Activated effector memory CD4-positive, alpha-beta T cell treated with anti-CD3 and anti-CD28 coated beads, Interleukin-2, amount 50 U/mL, for 16 hours (primary cell): Measurements from ENCODE around the gene CCNJ.

Experiments used
- DNase-seq: peaks from one replicate; pipeline ENCODE4 v3.0.0-alpha.2; 2020

Gene CCNJ

DNA sequence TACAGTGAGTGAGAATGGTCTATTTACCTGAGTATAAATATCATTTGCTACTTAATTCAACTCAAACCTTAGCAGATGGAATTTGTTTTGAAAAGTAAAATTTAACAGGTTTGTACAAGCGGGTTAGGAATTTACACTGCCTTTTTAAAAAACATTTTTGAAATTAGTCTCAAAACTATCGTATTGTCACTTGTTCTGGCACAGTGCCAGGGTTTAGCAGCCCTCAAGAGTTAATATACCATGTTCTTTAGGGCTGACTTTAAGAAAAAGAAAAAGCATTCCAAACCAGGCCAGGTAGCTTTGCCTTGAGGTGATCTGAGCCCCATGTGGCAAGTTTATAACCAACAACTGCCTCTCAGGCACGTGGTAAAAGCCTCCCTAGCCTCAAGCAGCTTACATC, 17.8 kb downstream of the CCNJ start:
- DNase-seq = no peak

DNA sequence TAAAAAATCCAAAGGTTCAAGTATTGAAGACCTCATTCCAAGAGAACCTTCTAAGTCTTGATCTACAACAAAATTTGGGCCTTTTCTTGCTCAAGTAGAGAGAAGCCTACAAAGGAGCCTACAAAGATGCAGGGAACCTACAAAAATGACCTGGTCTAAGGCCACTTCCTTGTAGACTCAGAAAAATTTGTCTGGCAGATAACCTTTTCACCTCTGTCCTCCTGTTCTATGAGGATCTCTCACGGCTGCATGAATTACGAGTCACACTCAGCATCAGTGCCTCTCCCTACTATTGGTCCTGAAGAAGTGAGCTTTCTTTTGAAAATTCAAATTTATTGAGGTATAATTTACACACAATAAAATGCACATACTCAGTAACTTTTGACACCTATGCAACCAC, 29.3 kb downstream of the CCNJ start:
- no peak for DNase-seq

DNA sequence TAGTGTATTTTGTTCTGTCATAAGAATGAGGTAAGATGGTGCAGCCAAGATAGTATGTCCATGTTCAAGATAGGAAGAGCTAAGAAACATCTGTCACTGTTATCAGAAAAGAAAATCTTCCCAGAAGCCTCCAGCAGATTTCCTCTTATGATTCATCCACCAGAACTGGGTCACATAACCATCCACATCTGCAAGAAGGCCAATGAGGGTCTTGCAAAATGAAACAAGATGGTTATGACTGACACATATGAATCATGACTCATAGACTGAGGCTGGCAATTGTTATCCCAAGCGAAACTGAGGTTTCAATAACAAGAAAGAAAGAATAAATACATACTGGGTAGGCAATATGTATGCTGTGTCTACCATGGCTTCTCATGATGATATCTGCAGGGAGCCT, 30.3 kb downstream of the CCNJ start:
- DNase-seq = no peak

DNA sequence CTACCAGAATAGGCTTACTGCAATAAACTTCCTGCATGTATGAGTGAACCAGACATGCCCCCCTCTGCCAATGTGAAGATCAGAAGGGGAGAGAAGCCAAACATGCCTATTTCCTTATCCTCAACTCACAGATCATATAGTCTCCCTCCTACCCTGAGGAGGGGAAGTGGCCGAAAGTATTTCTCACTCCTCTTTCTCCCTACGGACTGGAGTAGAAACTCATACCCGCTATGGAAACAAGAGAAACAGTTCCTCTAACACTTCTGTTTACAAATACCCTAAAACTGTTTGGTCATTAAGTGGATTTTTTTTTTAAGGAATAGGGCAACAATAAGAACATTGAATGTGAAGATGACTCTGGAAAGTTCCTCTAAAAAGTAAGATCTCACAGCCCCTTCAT, 31.4 kb downstream of the CCNJ start:
- DNase-seq = no peak

DNA sequence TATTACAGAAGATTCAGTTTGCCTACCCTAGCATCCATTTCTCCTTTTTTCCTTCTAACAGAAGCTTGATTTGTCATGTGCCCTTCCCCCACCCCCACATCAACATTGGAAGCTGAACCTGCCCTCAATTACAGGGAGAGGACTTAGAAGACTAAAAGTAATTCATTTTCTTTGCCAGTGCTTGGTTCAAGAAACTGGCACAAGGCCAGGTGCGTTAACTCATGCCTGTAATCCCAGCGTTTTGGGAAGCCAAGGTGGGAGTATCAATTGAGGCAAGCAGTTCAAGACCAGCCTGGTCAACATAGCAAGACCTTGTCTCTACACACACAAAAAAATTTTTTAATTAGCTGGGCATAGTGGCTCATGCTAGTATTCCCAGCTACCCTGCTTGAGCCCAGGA, 32.6 kb downstream of the CCNJ start:
- no peak for DNase-seq

DNA sequence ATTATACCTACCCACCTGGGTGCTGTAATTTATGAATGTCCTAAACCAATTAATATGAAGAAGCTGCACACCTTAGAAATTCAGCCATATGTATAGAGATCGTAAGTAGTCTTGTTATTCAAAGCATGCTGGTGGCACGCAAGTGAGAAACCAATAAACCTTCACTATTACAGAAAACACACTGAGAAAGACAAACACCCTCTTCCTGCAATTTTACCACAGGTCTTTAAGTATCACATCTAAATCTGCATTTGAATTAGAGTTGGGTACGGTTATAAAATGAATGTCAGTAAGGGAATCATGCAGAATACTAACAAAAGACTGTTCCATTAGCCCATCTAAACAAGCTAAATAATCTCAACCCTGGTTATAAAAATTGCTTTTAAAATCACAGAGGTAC, 33.8 kb downstream of the CCNJ start:
- no peak for DNase-seq

DNA sequence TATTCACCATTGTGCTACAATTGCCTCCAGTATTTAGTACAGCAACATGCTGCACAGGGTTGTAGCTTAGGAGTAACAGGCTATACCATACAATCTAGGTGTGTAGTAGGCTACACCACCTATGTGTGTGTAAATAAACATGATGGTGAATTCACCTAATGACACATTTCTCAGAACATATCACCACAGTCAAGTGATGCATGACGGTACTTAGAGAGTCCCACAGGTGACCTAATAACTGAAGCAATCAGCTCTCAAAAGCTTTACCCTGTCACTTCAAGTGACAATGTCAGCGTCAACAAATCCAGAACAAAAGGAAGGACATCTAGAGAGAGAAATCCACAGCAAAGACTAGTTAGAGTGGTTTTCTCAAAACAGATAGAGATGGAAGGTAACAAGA, 38.8 kb downstream of the CCNJ start:
- no peak for DNase-seq

DNA sequence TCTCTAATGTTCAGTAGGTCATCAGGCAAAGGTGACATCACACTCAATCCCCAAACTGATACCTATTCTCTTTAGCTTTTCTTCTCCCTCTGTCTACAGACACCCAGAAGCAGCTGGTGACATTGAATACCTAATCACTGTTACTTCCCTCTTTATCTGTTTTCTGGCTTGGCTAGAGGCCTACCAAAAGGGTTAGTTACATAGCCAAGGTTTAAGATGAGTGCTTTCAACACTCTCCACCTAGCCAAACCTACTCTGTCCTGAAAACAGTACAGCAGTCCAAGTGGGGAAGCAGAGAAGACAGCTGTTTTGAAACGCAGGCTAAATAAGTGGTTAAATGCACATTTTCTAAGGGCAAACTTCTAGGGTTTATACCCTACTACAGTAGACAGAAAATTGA, 39.4 kb downstream of the CCNJ start:
- no peak for DNase-seq

DNA sequence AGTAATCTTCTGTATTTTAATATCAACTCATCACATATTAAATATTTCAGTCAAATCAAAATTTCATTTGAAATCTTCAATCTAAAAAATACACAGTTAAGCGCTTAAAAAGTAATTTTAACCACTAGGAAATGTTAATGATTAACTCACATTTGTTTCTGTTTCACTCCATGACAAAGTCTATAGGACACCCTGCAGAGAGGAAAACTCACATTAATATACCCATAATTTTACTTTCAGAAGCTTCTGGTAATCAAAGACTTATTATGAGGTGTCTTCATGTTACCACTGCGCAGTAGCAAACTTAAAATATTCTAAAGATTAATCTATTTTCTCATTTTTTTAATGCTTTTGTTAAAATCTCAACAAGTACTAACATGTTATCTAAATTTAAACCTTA, 45.7 kb downstream of the CCNJ start:
- DNase-seq = no peak

DNA sequence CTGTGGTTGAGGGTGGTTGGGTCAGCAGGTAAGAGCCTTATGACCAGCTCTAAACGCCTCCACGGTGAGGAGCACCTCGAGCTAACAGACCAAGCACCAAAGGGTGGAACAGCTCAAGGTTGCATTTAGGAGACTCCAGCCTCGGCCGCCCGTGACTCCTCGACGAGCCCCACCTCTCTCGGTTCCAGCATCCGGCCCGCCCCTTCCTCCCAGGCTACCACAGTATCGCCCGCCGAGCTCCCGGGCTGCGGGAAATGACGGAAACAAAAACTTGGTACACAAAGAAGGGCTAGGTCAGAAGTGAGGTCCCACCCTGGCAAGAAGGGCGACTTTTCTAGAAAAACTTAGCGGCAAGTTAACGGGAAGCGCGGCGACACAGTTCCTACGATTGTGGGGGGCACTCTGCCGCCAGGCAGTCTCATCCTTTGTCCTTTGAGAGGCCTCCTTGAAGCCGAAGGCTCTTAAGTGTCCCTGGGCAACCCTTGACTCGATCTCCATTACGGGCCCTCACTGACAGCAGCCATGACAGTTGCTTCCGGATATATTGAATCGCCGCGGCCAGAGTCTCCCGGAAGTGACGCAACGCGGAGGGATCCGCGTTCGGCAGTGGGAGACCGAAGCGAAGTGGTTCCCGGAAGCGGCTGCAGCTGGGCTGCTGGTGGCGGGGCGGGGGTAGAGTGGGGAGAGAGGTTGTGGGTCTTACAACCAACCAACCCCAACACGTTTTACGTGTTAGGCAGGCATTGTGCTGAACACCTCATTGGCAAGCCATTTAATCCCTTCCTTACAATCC, 46.5 kb downstream of the CCNJ start:
- peak; percentile 96 for DNase-seq

DNA sequence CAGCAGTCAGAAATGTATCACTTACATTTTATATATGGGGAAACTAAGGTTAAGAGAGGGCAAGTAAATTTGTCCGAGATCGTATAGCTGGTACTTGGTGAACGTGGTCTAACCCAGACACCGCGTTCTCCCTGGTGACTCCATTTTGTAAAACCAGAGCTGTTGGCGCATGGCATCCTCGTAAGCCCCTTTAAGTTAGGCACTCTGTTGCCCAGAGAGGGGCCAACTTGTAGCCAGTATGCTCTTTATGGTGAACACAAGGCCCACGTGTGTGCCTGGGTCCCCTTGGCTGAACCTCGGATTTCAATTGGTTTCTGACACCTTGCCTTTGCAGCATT, 47.0 kb downstream of the CCNJ start:
- no peak for DNase-seq

DNA sequence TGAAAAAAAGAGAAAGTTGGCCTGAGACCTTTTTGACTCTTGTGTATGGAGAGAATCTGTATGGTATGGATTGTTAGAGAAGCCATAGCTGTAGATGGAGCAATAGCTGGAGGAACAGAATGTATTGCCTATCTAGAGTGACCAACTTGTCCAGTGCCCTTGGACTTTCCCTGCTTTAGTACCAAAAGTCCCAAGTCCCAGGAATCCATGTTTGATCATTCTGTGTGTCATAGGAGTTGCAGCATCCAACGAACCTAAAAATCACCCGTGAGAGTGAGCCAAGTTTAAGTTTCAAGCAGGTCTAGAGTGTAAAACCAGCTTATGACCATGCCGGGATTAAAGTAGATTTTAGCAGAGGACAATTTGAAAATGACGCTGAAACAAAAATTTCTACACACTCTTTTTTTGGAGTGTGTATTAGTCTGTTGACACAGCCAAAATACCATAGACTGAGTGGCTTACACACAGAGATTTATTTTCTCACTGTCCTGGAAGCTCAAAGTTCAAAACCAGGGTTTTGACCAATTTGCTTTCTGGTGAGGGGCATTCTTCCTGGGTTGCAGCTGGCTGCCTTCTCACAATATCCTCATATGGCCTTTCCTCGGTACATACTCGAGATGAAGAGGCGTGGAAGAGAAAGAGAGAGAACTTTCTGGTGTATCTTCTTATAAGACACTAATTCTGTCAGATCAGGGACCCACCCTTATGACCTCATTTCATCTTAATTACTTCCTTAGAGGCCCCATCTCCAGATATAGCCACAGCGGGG, 49.8 kb downstream of the CCNJ start:
- DNase-seq = no peak

DNA sequence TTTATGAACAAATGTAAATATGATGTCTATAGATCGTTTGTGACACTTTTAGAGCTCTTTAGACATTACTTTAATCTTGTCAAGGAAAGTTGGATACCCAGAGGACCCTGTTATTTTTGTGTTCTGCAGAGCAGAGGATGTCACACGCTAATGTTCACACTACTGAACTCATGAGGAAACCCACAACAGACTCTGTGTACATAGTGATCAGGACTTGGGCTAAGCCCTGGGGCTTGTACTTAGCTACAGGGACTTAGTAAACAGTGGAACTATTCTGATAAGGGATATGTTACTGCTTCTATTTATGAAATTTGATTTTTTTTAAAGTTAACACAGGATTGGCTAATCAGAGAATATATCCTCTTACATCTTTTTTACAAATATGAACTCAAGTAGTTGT, 50.6 kb downstream of the CCNJ start:
- DNase-seq = no peak

DNA sequence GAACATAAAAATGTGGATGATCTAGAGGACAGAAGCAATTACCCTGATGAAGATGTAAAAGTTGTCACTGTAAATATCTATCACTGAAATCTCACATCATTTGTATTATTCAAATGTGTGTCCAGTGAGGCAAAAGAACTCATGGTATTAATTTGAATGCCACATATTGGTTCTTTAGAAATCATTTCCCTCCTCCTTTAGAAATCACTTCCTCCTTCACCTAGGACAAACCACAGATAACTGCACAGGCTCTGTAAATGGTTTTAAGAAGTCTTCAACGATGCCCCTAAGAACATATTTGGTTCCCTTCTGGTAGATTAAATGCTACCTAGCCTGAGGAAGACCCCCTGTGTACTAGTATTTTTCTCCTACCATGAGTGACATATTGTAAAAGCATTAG, 53.6 kb downstream of the CCNJ start:
- no peak for DNase-seq

DNA sequence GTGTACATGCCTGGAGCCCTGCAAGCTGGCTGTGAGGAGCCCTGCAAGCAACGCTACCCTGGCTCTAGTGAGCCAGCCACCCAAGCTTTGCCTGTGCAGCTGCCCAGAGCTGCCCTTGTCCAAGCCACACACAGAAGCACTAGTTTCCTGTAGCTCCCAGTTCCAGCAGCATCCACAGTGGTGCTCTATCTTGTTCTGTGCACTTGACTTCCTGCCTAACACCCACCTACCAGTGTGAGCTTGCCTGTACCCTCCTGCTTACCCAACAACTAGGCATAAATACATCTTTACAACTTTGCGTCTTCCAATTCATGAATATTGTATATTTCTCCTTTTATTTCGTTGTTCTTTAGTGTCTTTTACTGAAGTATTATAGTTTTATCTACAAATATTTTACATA, 54.5 kb downstream of the CCNJ start:
- no peak for DNase-seq

DNA sequence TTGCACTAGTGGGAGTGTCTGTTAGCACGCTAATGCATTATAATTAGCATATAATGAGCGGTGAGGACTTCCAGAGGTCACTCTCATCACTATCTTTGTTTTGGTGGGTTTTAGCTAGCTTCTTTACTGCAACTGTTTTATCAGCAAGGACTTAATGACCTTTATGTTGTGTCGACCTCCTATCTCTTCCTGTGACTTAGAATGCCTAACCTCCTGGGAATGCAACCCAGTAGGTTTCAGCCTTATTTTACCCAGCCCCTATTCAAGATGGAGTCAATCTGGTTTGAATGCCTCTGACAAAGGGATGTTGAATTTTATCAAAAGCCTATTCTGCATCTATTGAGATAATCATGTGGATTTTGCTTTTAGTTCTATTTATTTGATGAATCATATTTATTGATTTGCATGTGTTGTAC, 64.2 kb downstream of the CCNJ start:
- no peak for DNase-seq
